Measurements from ENCODE around the gene IMMP2L. TPM values are rescaled to one million over a fixed set of nuclear protein-coding genes. Genes with fewer than 3 reads are reported as not detected.

Gene IMMP2L
- total RNA-seq, 2 donors from 2014 or later = 13.1 to 22.7 TPM

DNA sequence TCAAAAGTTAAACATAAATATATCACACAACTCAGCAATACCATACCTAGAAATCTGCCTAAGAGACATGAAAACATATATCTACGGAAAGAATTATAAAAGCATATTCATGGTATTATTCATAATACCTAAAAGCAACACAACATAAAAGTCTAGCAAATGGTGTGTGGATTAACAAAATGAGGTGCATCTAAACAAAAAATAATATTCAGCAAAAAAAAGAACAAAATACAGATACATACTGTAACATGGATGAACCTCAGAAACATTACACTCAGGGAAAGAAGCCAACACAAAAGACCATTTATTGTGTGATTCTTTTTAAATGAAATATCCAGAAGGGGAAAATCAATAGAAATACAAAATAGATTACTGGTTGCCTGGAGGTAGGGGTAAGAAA is 155.0 kb downstream of the IMMP2L start:
- ATAC-seq (ENCODE audit: insufficient number of reproducible peaks, low FRiP score, low read depth) = no peak
- no peaks in the 10 kb centered on the region for H3K9me3 ChIP-seq
- peaks cover 3 to 8% of the 10 kb centered on the region in 2 donors for H3K4me1 ChIP-seq (ENCODE audit: control insufficient read depth in 1 of 2, low read depth in 2 of 2)
- no peaks in the 10 kb centered on the region for H3K27me3 ChIP-seq (replicated peaks; ENCODE audit: insufficient read depth)
- no peaks in the 10 kb centered on the region for H3K36me3 ChIP-seq
- DNase-seq (ENCODE audit: low spot score) = no peak
- H3K27ac ChIP-seq = no peak overlapping the region
- TF ChIP-seq, protein P1, sequence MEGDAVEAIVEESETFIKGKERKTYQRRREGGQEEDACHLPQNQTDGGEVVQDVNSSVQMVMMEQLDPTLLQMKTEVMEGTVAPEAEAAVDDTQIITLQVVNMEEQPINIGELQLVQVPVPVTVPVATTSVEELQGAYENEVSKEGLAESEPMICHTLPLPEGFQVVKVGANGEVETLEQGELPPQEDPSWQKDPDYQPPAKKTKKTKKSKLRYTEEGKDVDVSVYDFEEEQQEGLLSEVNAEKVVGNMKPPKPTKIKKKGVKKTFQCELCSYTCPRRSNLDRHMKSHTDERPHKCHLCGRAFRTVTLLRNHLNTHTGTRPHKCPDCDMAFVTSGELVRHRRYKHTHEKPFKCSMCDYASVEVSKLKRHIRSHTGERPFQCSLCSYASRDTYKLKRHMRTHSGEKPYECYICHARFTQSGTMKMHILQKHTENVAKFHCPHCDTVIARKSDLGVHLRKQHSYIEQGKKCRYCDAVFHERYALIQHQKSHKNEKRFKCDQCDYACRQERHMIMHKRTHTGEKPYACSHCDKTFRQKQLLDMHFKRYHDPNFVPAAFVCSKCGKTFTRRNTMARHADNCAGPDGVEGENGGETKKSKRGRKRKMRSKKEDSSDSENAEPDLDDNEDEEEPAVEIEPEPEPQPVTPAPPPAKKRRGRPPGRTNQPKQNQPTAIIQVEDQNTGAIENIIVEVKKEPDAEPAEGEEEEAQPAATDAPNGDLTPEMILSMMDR (IDR thresholded peaks at IDR 0.05) = no peak
- no peak overlapping the region for H3K4me3 ChIP-seq

DNA sequence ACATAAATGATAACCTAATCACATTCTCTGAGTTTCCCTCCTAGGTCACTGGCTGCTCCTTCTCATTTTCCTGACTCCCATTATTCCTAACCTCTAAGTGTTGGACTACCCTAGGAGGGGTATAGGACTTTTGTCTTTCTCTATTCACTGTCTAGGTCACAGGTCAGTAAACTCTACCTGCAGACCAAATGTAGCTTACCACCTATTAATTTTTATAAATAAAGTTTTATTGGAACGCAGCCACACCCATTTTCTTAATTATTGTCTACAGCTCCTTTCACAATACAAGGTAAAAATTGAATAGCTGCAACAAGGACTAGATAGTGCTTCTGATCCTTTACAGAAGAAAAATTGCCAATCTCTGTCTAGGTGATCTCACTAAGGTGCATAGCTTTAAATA is 156.7 kb downstream of the IMMP2L start:
- no peak for DNase-seq (ENCODE audit: low spot score)
- no peaks in the 10 kb centered on the region for H3K9me3 ChIP-seq
- TF ChIP-seq, protein P1 (IDR thresholded peaks at IDR 0.05) = no peak
- peaks cover 10 to 21% of the 10 kb centered on the region in 2 donors for H3K4me1 ChIP-seq (ENCODE audit: control insufficient read depth in 1 of 2, low read depth in 2 of 2)
- no peaks in the 10 kb centered on the region for H3K27me3 ChIP-seq (replicated peaks; ENCODE audit: insufficient read depth)
- no peak overlapping the region for H3K4me3 ChIP-seq
- no peaks in the 10 kb centered on the region for H3K36me3 ChIP-seq
- ATAC-seq (ENCODE audit: insufficient number of reproducible peaks, low FRiP score, low read depth) = no peak
- H3K27ac ChIP-seq = no peak overlapping the region

DNA sequence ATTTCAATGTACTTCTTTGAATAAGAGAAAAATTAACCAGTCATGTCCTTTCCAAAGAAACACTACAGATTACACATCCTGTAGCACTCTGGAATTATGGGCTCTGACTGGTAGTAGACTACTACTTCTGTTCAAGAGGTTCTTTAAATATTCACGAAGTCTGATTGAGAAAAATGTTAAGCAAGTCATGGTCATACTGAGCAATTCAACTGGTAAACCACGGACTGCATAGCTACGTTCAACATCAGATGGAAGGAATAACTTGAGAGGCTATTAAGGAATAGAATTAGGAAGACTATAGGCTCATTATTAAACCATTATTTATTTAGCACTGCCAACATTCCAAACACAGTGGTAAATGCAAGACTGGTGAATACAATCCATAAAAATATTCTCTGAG is 160.8 kb downstream of the IMMP2L start:
- Histone ChIP-seq H3K4me3 (no peak overlapping the region), H3K4me1 (ENCODE audit: control insufficient read depth in 1 of 2, low read depth in 2 of 2) (peaks cover 11 to 19% of the 10 kb centered on the region in 2 donors), H3K27ac (no peak overlapping the region), H3K36me3 (no peaks in the 10 kb centered on the region), H3K9me3 (no peaks in the 10 kb centered on the region), H3K27me3 (replicated peaks; ENCODE audit: insufficient read depth) (no peaks in the 10 kb centered on the region)
- TF ChIP-seq, protein P1 (IDR thresholded peaks at IDR 0.05) = no peak
- DNase-seq (ENCODE audit: low spot score) (no peak), ATAC-seq (ENCODE audit: insufficient number of reproducible peaks, low FRiP score, low read depth) (no peak)

DNA sequence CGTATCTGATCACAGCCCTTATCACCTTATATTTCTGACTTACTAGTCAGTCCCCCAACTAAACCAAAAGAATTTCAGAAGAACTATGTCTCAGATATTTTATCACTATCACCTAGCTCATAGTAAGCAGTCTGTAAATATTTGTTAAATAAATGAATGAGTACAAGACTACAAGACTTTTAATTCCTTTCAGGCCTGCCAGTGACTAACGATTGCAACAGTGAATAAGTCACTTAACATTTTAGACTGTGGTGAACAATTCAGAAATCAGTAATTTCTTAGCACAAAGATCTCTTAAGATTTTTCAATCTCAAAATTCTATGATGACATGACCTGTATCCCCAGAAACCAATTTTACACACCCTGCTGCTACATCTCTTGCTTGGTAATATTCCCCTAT is 162.2 kb downstream of the IMMP2L start:
- peaks cover 11 to 19% of the 10 kb centered on the region in 2 donors for H3K4me1 ChIP-seq (ENCODE audit: control insufficient read depth in 1 of 2, low read depth in 2 of 2)
- H3K36me3 ChIP-seq = no peaks in the 10 kb centered on the region
- H3K9me3 ChIP-seq = no peaks in the 10 kb centered on the region
- H3K27me3 ChIP-seq (replicated peaks; ENCODE audit: insufficient read depth) = no peaks in the 10 kb centered on the region
- TF ChIP-seq, protein P1 (IDR thresholded peaks at IDR 0.05) = no peak
- DNase-seq (ENCODE audit: low spot score) = no peak
- no peak overlapping the region for H3K27ac ChIP-seq
- H3K4me3 ChIP-seq = no peak overlapping the region
- ATAC-seq (ENCODE audit: insufficient number of reproducible peaks, low FRiP score, low read depth) = no peak

DNA sequence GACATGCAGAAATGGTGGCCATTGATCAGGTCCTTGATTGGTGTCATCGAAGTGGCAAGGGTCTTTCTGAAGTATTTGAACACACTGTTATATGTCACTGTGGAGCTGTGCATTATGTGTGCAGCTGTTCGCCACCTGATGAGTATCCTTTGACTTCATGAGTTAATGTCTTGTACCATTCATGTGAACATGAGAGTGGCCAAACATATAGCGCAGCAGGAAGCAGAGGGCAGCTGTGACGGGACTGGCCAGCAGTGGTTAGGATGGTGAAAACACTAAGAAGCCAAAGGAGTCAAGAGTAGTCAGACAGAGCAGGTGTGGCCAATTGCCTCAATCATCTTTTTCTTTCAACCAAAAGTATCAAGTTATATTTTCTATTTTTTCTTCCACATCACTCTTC is 167.4 kb downstream of the IMMP2L start:
- ATAC-seq (ENCODE audit: insufficient number of reproducible peaks, low FRiP score, low read depth) (no peak), DNase-seq (ENCODE audit: low spot score) (no peak)
- H3K36me3 ChIP-seq = no peaks in the 10 kb centered on the region
- TF ChIP-seq, protein P1 (IDR thresholded peaks at IDR 0.05) = no peak
- H3K9me3 ChIP-seq = no peaks in the 10 kb centered on the region
- no peak overlapping the region for H3K4me3 ChIP-seq
- H3K27ac ChIP-seq = no peak overlapping the region
- no peaks in the 10 kb centered on the region for H3K27me3 ChIP-seq (replicated peaks; ENCODE audit: insufficient read depth)
- peaks cover 8 to 15% of the 10 kb centered on the region in 2 donors for H3K4me1 ChIP-seq (ENCODE audit: control insufficient read depth in 1 of 2, low read depth in 2 of 2)

Data from thoracic aorta (tissue), 2 donors.